ENCODE data around the gene FBXO2.

- no peak for TF ChIP-seq CTCF (IDR thresholded peaks at IDR 0.05)
- TF ChIP-seq EP300 (IDR thresholded peaks at IDR 0.05): no peak
- no peak for TF ChIP-seq POLR2A (IDR thresholded peaks at IDR 0.05)
These were observed 4.5 kb downstream of the FBXO2 start for GRCh38 chr1:11649624-11650330.
